Retinal pigment epithelial cell (primary cell): Measurements from ENCODE around the gene APOL6.
"Not testable (repeated sequence)": the region's sequence is repeated elsewhere in the genome, so short reads cannot be mapped to it uniquely, and the experiment has no call there.

Source experiments
- DNase-seq: peaks from one replicate; pipeline ENCODE4 v3.0.0-alpha.2; 2010; ENCODE audit warnings: low read depth
- H3K4me3 ChIP-seq: 2 replicates; pipeline ENCODE4 v1.5.1; 2011; ENCODE audit warnings: mild to moderate bottlenecking, low read length, control low read depth, moderate library complexity
- CTCF ChIP-seq: conservative IDR thresholded peaks from 2 replicates; pipeline ENCODE4 v1.5.1; 2011; ENCODE audit warnings: low read depth, low read length, control low read depth, inconsistent platforms

Gene APOL6

GRCh38 chr22:35661464-35661863 is 13.2 kb downstream of the APOL6 start:
- no peak overlapping the region for H3K4me3 ChIP-seq
- DNase-seq: no peak
- TF ChIP-seq CTCF: no peak

GRCh38 chr22:35662914-35663313 is 14.7 kb downstream of the APOL6 start:
- DNase-seq: no peak
- no peak overlapping the region for H3K4me3 ChIP-seq
- no peak for TF ChIP-seq CTCF

GRCh38 chr22:35663371-35663770 is 15.1 kb downstream of the APOL6 start:
- H3K4me3 ChIP-seq: no peak overlapping the region
- TF ChIP-seq CTCF: no peak

GRCh38 chr22:35664955-35665587 is 16.8 kb downstream of the APOL6 start:
- no peak for DNase-seq
- TF ChIP-seq CTCF: no peak
- H3K4me3 ChIP-seq: no peak overlapping the region

More at GRCh38 chr22:35663371-35663770, 15.1 kb downstream of the APOL6 start:
- no peak for DNase-seq

GRCh38 chr22:35666699-35667098 is 18.5 kb downstream of the APOL6 start:
- DNase-seq, H3K4me3 ChIP-seq: not testable (repeated sequence)

- no peak for DNase-seq
- no peak for TF ChIP-seq CTCF
These were observed 26.1 kb downstream of the APOL6 start for GRCh38 chr22:35674335-35674734.

GRCh38 chr22:35676065-35676464 is 27.8 kb downstream of the APOL6 start:
- DNase-seq, H3K4me3 ChIP-seq: not testable (repeated sequence)

More at GRCh38 chr22:35674335-35674734, 26.1 kb downstream of the APOL6 start:
- no peak overlapping the region for H3K4me3 ChIP-seq

GRCh38 chr22:35677460-35678187 is 29.4 kb downstream of the APOL6 start:
- no peak for DNase-seq
- TF ChIP-seq CTCF: no peak
- no peak overlapping the region for H3K4me3 ChIP-seq
